Measurements from ENCODE around the gene CLSTN1. TPM values are rescaled to one million over a fixed set of nuclear protein-coding genes. Genes with fewer than 3 reads are reported as not detected.

CLSTN1 gene
- total and polyA plus RNA-seq, 4 donors: 3.1 to 13.4 (median 8.8) TPM

GRCh38 chr1:9801909-9802308 is 21.9 kb downstream of the CLSTN1 start:
- Histone ChIP-seq H3K27ac (ENCODE audit: low read depth in 1 of 2, low read length in 2 of 2) (no peak overlapping the region), H3K9ac (ENCODE audit: low read depth in 1 of 2, low read length in 2 of 2) (no peak overlapping the region), H3K36me3 (ENCODE audit: control insufficient read depth in 4 of 4, insufficient read depth in 3 of 4, low read depth in 1 of 4, low read length in 3 of 4) (no peaks in the 10 kb centered on the region), H3K4me3 (ENCODE audit: low read depth in 1 of 3, low read length in 3 of 3) (no peak overlapping the region), H3K4me1 (ENCODE audit: control insufficient read depth in 4 of 4, insufficient read depth in 4 of 4, low read length in 3 of 4) (no peaks in the 10 kb centered on the region), H3K9me3 (ENCODE audit: control insufficient read depth in 4 of 4, low read length in 3 of 4) (no peaks in the 10 kb centered on the region), H3K27me3 (ENCODE audit: control insufficient read depth in 4 of 4, insufficient read depth in 4 of 4, low read length in 3 of 4) (no peaks in the 10 kb centered on the region)
- no peak for DNase-seq (ENCODE audit: low spot score)
- TF ChIP-seq, protein P1, sequence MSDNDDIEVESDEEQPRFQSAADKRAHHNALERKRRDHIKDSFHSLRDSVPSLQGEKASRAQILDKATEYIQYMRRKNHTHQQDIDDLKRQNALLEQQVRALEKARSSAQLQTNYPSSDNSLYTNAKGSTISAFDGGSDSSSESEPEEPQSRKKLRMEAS (IDR thresholded peaks at IDR 0.05): no peak
- no peak for TF ChIP-seq SP1 (IDR thresholded peaks at IDR 0.05)
- 97% methylated on average over 1 of the region's 1 CpG for WGBS

GRCh38 chr1:9798236-9799130 is 25.3 kb downstream of the CLSTN1 start:
- no peak for DNase-seq (ENCODE audit: low spot score)

More at GRCh38 chr1:9798236-9799130, 25.3 kb downstream of the CLSTN1 start:
- Histone ChIP-seq H3K27me3 (ENCODE audit: control insufficient read depth in 4 of 4, insufficient read depth in 4 of 4, low read length in 3 of 4) (no peaks in the 10 kb centered on the region), H3K4me1 (ENCODE audit: control insufficient read depth in 4 of 4, insufficient read depth in 4 of 4, low read length in 3 of 4) (peaks cover 0 to 2% (median 0%) of the 10 kb centered on the region in 4 donors), H3K9me3 (ENCODE audit: control insufficient read depth in 4 of 4, low read length in 3 of 4) (no peaks in the 10 kb centered on the region), H3K27ac (ENCODE audit: low read depth in 1 of 2, low read length in 2 of 2) (no peak overlapping the region), H3K36me3 (ENCODE audit: control insufficient read depth in 4 of 4, insufficient read depth in 3 of 4, low read depth in 1 of 4, low read length in 3 of 4) (no peaks in the 10 kb centered on the region), H3K4me3 (ENCODE audit: low read depth in 1 of 3, low read length in 3 of 3) (no peak overlapping the region), H3K9ac (ENCODE audit: low read depth in 1 of 2, low read length in 2 of 2) (no peak overlapping the region)
- TF ChIP-seq SP1 (IDR thresholded peaks at IDR 0.05) (peak; percentile 27), NR2F2 (IDR thresholded peaks at IDR 0.05) (peak; percentile 86), TAF1 (conservative IDR thresholded peaks at IDR 0.05) (no peak), RXRA (IDR thresholded peaks at IDR 0.05) (peak in 1 of 2 donors; percentile 24), GABPA (IDR thresholded peaks at IDR 0.05 in 1 of 2, conservative IDR thresholded peaks at IDR 0.05 in 1 of 2) (no peak), ZBTB33 (IDR thresholded peaks at IDR 0.05) (no peak), CTCF (IDR thresholded peaks at IDR 0.05; ENCODE audit: low read depth, low read length, missing input control) (no peak)
- TF ChIP-seq, protein P2, sequence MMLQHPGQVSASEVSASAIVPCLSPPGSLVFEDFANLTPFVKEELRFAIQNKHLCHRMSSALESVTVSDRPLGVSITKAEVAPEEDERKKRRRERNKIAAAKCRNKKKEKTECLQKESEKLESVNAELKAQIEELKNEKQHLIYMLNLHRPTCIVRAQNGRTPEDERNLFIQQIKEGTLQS (IDR thresholded peaks at IDR 0.05): no peak
- 85% methylated on average over 11 of the region's 11 CpGs for WGBS

Measured in liver (tissue), 9 donors.